ENCODE results near the gene ZNF469. TPM values are rescaled to one million over a fixed set of nuclear protein-coding genes. Genes with fewer than 3 reads are reported as not detected.
"Not testable (repeated sequence)": the region's sequence is repeated elsewhere in the genome, so short reads cannot be mapped to it uniquely, and the experiment has no call there.

ZNF469 gene
- total RNA-seq, 4 donors from 2014 or later = 0.03 to 0.16 (median 0.07) TPM

- DNase-seq (no peak), ATAC-seq (no peak)
- Histone ChIP-seq H3K27ac (no peak overlapping the region), H3K4me3 (no peak overlapping the region), H3K27me3 (no peaks in the 10 kb centered on the region), H3K9me3 (no peaks in the 10 kb centered on the region), H3K4me1 (no peaks in the 10 kb centered on the region), H3K36me3 (no peaks in the 10 kb centered on the region)
- in situ Hi-C loops (cut with MboI; ENCODE audit: low sequenced_read_pairs in 4 of 4) = loop anchor here in 2 of 4 donors (25.0 kb wide), 1 partner anchor 221 kb away; no protein-coding TSS in a partner anchor
- TF ChIP-seq POLR2A (IDR thresholded peaks at IDR 0.05) (no peak), CTCF (IDR thresholded peaks at IDR 0.05 in 4 of 5, conservative IDR thresholded peaks at IDR 0.05 in 1 of 5) (no peak)
- intact Hi-C loops (cut with DNase I; ENCODE audit: low total_unique reads) = no loop called here
Measured at GRCh38 chr16:88407807-88408206, 25.0 kb downstream of the ZNF469 start.

GRCh38 chr16:88408561-88409142 lies 25.9 kb downstream of the ZNF469 start:
- Histone ChIP-seq H3K4me3 (no peak overlapping the region), H3K9me3 (no peaks in the 10 kb centered on the region), H3K27ac (no peak overlapping the region), H3K4me1 (no peaks in the 10 kb centered on the region), H3K27me3 (no peaks in the 10 kb centered on the region), H3K36me3 (no peaks in the 10 kb centered on the region)
- DNase-seq (no peak), ATAC-seq (no peak)
- in situ Hi-C loops (cut with MboI; ENCODE audit: low sequenced_read_pairs in 4 of 4) = loop anchor here in 2 of 4 donors (25.0 kb wide), 1 partner anchor 221 kb away; no protein-coding TSS in a partner anchor
- TF ChIP-seq CTCF (IDR thresholded peaks at IDR 0.05 in 4 of 5, conservative IDR thresholded peaks at IDR 0.05 in 1 of 5) (no peak), POLR2A (IDR thresholded peaks at IDR 0.05) (no peak)
- intact Hi-C loops (cut with DNase I; ENCODE audit: low total_unique reads) = no loop called here

GRCh38 chr16:88409296-88410065 lies 26.7 kb downstream of the ZNF469 start:
- Histone ChIP-seq H3K4me3 (no peak overlapping the region), H3K36me3 (no peaks in the 10 kb centered on the region), H3K9me3 (no peaks in the 10 kb centered on the region), H3K27ac (no peak overlapping the region), H3K27me3 (no peaks in the 10 kb centered on the region), H3K4me1 (no peaks in the 10 kb centered on the region)
- in situ Hi-C loops (cut with MboI; ENCODE audit: low sequenced_read_pairs in 4 of 4) = loop anchor here in 2 of 4 donors (25.0 kb wide), 1 partner anchor 222 kb away; no protein-coding TSS in a partner anchor
- no peak for TF ChIP-seq CTCF (IDR thresholded peaks at IDR 0.05 in 4 of 5, conservative IDR thresholded peaks at IDR 0.05 in 1 of 5)
- TF ChIP-seq POLR2A (IDR thresholded peaks at IDR 0.05) = no peak
- ATAC-seq = no peak
- no peak for DNase-seq
- intact Hi-C loops (cut with DNase I; ENCODE audit: low total_unique reads) = no loop called here

GRCh38 chr16:88410297-88410968 lies 27.7 kb downstream of the ZNF469 start:
- H3K27me3 ChIP-seq; H3K4me1 ChIP-seq; H3K4me3 ChIP-seq; ATAC-seq; intact Hi-C loops (cut with DNase I; ENCODE audit: low total_unique reads); H3K9me3 ChIP-seq; H3K27ac ChIP-seq; H3K36me3 ChIP-seq; DNase-seq: not testable (repeated sequence)
- in situ Hi-C loops (cut with MboI; ENCODE audit: low sequenced_read_pairs in 4 of 4) = loop anchor here in 2 of 4 donors (25.0 kb wide), 1 partner anchor 223 kb away; no protein-coding TSS in a partner anchor
